Measurements from ENCODE around the gene SLC26A3.

SLC26A3 gene

DNA sequence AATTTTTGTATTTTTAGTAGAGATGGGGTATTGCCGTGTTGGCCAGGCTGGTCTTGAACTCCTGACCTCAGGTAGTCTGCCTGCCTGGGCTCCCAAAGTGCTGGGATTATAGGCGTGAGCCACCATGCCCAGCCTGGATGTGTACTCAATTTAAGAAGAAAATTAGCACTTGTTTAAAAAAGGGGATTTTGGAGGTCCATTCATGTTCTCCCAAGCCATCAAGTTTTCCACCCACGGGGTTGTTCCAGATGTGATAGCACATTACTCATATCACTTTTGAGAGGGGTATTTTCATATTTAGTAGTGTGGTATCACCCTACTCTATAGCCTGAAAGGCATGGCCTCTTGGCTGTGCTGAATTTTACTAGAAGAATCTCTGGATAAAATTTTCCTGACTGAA is 10.5 kb upstream of the SLC26A3 start:
- TF ChIP-seq REST (IDR thresholded peaks at IDR 0.05; ENCODE audit: insufficient read depth in 1 of 2, low read depth in 2 of 2, low read length in 2 of 2) (no peak), TAF1 (IDR thresholded peaks at IDR 0.05; ENCODE audit: borderline replicate concordance, insufficient read depth, low read length) (no peak), FOXP2 (optimal IDR thresholded peaks at IDR 0.05; ENCODE audit: borderline replicate concordance, extremely low read depth, extremely low read length, insufficient read depth) (no peak), SIN3A (IDR thresholded peaks at IDR 0.05; ENCODE audit: borderline replicate concordance, insufficient read depth, low read length) (no peak)

DNA sequence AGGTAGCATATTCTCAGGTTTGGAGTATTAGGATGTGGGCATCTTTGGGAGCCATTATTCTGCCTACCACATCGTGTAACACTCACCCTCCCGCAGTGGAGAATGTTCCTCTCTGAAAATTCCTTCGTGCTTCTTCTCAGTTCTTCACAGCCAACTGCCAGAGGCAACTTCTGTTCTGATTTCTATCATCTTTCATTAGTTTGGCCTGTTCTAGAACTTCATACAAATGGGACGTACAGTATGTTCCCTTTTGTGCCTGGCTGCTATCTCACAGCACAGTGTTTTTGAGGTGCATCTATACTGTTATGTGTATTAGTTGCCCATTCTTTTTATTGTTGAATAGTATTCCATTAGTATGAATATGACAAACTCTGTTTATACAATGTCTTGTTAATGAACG is 8.9 kb upstream of the SLC26A3 start:
- TF ChIP-seq SIN3A (IDR thresholded peaks at IDR 0.05; ENCODE audit: borderline replicate concordance, insufficient read depth, low read length) = no peak
- TF ChIP-seq POLR2AphosphoS5 (IDR thresholded peaks at IDR 0.05; ENCODE audit: low read depth, low read length) = no peak
- TF ChIP-seq FOXP2 (optimal IDR thresholded peaks at IDR 0.05; ENCODE audit: borderline replicate concordance, extremely low read depth, extremely low read length, insufficient read depth) = no peak
- TF ChIP-seq TAF1 (IDR thresholded peaks at IDR 0.05; ENCODE audit: borderline replicate concordance, insufficient read depth, low read length) = no peak

- TF ChIP-seq POLR2AphosphoS5 (IDR thresholded peaks at IDR 0.05; ENCODE audit: low read depth, low read length) (no peak), SIN3A (IDR thresholded peaks at IDR 0.05; ENCODE audit: borderline replicate concordance, insufficient read depth, low read length) (no peak), FOXP2 (optimal IDR thresholded peaks at IDR 0.05; ENCODE audit: borderline replicate concordance, extremely low read depth, extremely low read length, insufficient read depth) (no peak), TAF1 (IDR thresholded peaks at IDR 0.05; ENCODE audit: borderline replicate concordance, insufficient read depth, low read length) (no peak), REST (IDR thresholded peaks at IDR 0.05; ENCODE audit: insufficient read depth in 1 of 2, low read depth in 2 of 2, low read length in 2 of 2) (no peak)
These were observed 7.6 kb upstream of the SLC26A3 start for GRCh38 chr7:107810626-107811025.

- TF ChIP-seq FOXP2 (optimal IDR thresholded peaks at IDR 0.05; ENCODE audit: borderline replicate concordance, extremely low read depth, extremely low read length, insufficient read depth) (no peak), TAF1 (IDR thresholded peaks at IDR 0.05; ENCODE audit: borderline replicate concordance, insufficient read depth, low read length) (no peak), POLR2AphosphoS5 (IDR thresholded peaks at IDR 0.05; ENCODE audit: low read depth, low read length) (no peak), SIN3A (IDR thresholded peaks at IDR 0.05; ENCODE audit: borderline replicate concordance, insufficient read depth, low read length) (no peak), REST (IDR thresholded peaks at IDR 0.05; ENCODE audit: insufficient read depth in 1 of 2, low read depth in 2 of 2, low read length in 2 of 2) (no peak)
These were observed 6.2 kb upstream of the SLC26A3 start for GRCh38 chr7:107809179-107809578.

- TF ChIP-seq TAF1 (IDR thresholded peaks at IDR 0.05; ENCODE audit: borderline replicate concordance, insufficient read depth, low read length) (no peak), POLR2AphosphoS5 (IDR thresholded peaks at IDR 0.05; ENCODE audit: low read depth, low read length) (no peak), REST (IDR thresholded peaks at IDR 0.05; ENCODE audit: insufficient read depth in 1 of 2, low read depth in 2 of 2, low read length in 2 of 2) (no peak), FOXP2 (optimal IDR thresholded peaks at IDR 0.05; ENCODE audit: borderline replicate concordance, extremely low read depth, extremely low read length, insufficient read depth) (no peak), SIN3A (IDR thresholded peaks at IDR 0.05; ENCODE audit: borderline replicate concordance, insufficient read depth, low read length) (no peak)
These were observed 3.3 kb downstream of the SLC26A3 start for GRCh38 chr7:107799647-107800264.
